C4-2B (cell line): ENCODE data around the gene KHDC3L.

ENCODE experiments used
- H3K27ac ChIP-seq: fragments of 450-650 bp; 2 replicates; pipeline ENCODE4 v1.5.1; 2017
- CTCF ChIP-seq: fragments of 450-650 bp; conservative IDR thresholded peaks from 2 replicates; pipeline ENCODE4 v1.5.1; 2017; ENCODE audit warnings: mild to moderate bottlenecking
- ZFX ChIP-seq: fragments of 450-650 bp; IDR thresholded peaks from 2 replicates; pipeline ENCODE4 v1.6.1; 2017

The KHDC3L gene

GRCh38 chr6:73362869-73363536 lies 545 bp downstream of the KHDC3L start:
- TF ChIP-seq ZFX (no peak), CTCF (no peak)
- H3K27ac ChIP-seq, result no peak overlapping the region

GRCh38 chr6:73363537-73363875 lies 1.0 kb downstream of the KHDC3L start:
- TF ChIP-seq CTCF (no peak), ZFX (no peak)
- H3K27ac ChIP-seq, result no peak overlapping the region

GRCh38 chr6:73364121-73364520 lies 1.7 kb downstream of the KHDC3L start:
- no peak for TF ChIP-seq CTCF
- no peak for TF ChIP-seq ZFX
- no peak overlapping the region for H3K27ac ChIP-seq

- no peak for TF ChIP-seq CTCF
- no peak for TF ChIP-seq ZFX
- no peak overlapping the region for H3K27ac ChIP-seq
Observed at GRCh38 chr6:73364549-73364948, 2.1 kb downstream of the KHDC3L start.

- TF ChIP-seq ZFX (no peak), CTCF (no peak)
- no peak overlapping the region for H3K27ac ChIP-seq
Observed at GRCh38 chr6:73367761-73368355, 5.4 kb downstream of the KHDC3L start.

GRCh38 chr6:73368675-73369074 lies 6.2 kb downstream of the KHDC3L start:
- no peak overlapping the region for H3K27ac ChIP-seq
- TF ChIP-seq CTCF (no peak), ZFX (no peak)

- no peak for TF ChIP-seq CTCF
- no peak for TF ChIP-seq ZFX
- no peak overlapping the region for H3K27ac ChIP-seq
Observed at GRCh38 chr6:73369157-73369556, 6.7 kb downstream of the KHDC3L start.
